ACHN (cell line): ENCODE results near the gene NEIL3.

Experiments
- DNase-seq: peaks from one replicate; pipeline ENCODE4 v3.0.0-alpha.2; 2015
- in situ Hi-C: cut with HindIII; loops from 2 replicates; pipeline ENCODE4 v1.10.0; 2017; ENCODE audit warnings: low sequenced_read_pairs, low pct_ligation_motif_present, low pct_unique_long_range_greater_than_20kb

Gene NEIL3, protein sequence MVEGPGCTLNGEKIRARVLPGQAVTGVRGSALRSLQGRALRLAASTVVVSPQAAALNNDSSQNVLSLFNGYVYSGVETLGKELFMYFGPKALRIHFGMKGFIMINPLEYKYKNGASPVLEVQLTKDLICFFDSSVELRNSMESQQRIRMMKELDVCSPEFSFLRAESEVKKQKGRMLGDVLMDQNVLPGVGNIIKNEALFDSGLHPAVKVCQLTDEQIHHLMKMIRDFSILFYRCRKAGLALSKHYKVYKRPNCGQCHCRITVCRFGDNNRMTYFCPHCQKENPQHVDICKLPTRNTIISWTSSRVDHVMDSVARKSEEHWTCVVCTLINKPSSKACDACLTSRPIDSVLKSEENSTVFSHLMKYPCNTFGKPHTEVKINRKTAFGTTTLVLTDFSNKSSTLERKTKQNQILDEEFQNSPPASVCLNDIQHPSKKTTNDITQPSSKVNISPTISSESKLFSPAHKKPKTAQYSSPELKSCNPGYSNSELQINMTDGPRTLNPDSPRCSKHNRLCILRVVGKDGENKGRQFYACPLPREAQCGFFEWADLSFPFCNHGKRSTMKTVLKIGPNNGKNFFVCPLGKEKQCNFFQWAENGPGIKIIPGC

GRCh38 chr4:177309522-177310371 is at the start of gene NEIL3:
Gene NEIL3 (plus strand): TSS chr4:177309874. CDS start chr4:177309954, 80 bp downstream.
- DNase-seq = peak; percentile 88
- in situ Hi-C loops = no loop called here

DNA sequence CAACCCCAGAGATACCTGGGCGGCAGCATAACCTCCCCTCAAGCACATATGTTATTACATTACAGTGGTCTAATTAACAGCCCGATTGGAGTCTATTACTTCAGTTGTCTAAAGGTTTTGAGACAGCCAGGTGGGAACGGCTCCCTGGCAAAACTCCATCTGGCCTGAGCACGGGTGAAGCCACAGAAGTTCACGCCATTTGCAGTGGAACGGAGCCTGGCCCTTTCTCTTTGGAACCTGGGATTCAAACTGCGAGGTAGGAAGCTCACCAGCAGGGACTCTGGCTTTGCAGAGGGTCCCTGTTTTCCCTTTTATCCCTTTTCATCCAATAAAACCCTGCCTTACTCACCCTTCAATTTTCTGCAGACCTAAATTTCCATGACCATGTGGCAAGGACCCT is 45.9 kb upstream of the NEIL3 start:
- in situ Hi-C loops = no loop called here
- no peak for DNase-seq

- no peak for DNase-seq
- in situ Hi-C loops = no loop called here
Observed at GRCh38 chr4:177264788-177265422, 44.8 kb upstream of the NEIL3 start.

GRCh38 chr4:177265729-177266128 is 43.9 kb upstream of the NEIL3 start:
- no peak for DNase-seq
- in situ Hi-C loops = no loop called here

- no peak for DNase-seq
- in situ Hi-C loops = no loop called here
Observed at GRCh38 chr4:177266506-177266905, 43.2 kb upstream of the NEIL3 start.

- DNase-seq = no peak
- in situ Hi-C loops = no loop called here
Observed at GRCh38 chr4:177267911-177268310, 41.8 kb upstream of the NEIL3 start.

- in situ Hi-C loops = no loop called here
- no peak for DNase-seq
Observed at GRCh38 chr4:177271091-177271490, 38.6 kb upstream of the NEIL3 start.

- in situ Hi-C loops = no loop called here
- DNase-seq = no peak
Observed at GRCh38 chr4:177271915-177272766, 37.5 kb upstream of the NEIL3 start.

DNA sequence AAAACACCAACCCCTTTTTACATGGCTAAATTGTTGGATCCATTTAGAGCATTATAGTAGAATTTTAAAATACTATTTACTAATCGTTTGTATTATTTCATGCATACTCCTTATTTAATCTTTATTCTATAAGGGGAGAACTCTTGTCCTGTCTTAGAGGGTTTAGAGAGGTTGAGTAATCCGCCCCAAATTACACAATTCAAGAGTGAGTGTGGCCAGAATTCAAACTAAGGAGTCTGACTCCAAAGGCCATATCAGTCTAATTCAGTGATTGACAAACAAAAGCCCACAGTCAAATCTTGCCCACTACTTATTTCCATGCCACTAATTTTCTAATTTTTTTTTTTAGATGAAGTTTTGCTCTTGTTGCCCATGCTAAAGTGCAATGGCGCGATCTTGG is 33.7 kb upstream of the NEIL3 start:
- in situ Hi-C loops = no loop called here
- DNase-seq = no peak

- in situ Hi-C loops = no loop called here
- no peak for DNase-seq
Observed at GRCh38 chr4:177281351-177281909, 28.2 kb upstream of the NEIL3 start.

GRCh38 chr4:177282284-177282835 is 27.3 kb upstream of the NEIL3 start:
- in situ Hi-C loops = no loop called here
- DNase-seq = no peak

- no peak for DNase-seq
- in situ Hi-C loops = no loop called here
Observed at GRCh38 chr4:177283167-177283566, 26.5 kb upstream of the NEIL3 start.

GRCh38 chr4:177285953-177286352 is 23.7 kb upstream of the NEIL3 start:
- no peak for DNase-seq
- in situ Hi-C loops = no loop called here

GRCh38 chr4:177287255-177287654 is 22.4 kb upstream of the NEIL3 start:
- DNase-seq = no peak
- in situ Hi-C loops = no loop called here

- in situ Hi-C loops = no loop called here
- no peak for DNase-seq
Observed at GRCh38 chr4:177288335-177288734, 21.3 kb upstream of the NEIL3 start.

DNA sequence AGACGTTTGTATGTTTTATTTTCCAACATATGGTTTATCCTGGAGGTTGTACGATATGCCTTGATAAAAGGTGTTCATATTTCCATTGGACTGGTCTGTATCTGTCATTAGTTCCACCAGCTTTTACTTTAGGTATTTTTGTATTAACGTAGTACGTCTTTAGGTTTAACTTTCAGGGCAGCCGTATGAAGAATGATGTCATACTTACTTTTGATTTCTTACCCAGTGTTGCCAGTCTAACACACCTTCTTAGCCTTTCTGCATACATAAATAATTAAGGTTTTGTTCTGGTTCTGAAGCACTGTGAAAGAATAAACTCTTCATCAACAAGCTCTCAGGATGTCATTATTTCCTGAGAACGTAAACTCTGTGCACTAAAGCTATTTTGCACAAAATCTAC is 18.9 kb upstream of the NEIL3 start:
- in situ Hi-C loops = no loop called here
- no peak for DNase-seq

DNA sequence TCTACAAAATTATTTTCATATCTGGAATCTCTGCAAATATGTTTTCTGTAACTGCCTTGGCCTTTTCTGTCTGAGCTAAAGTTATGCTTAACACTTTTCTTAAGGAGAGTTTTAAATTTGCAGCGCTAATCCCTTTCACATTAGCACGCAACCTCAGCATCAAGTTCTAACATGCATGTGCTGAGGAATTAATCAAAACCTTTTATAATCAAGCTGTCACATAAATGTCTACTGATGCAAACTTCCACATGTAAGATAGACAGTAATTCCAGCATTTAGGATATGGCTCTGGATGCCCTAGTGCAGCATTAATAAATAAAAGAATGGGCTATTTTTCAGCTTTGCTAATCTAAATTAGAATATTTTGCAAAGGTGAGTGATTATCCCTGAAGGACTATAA is 17.5 kb upstream of the NEIL3 start:
- in situ Hi-C loops = no loop called here
- no peak for DNase-seq
